Ovary (tissue), 1 donor: ENCODE results near the gene GAPT.

ENCODE experiments used
- EP300 ChIP-seq: sonication (generic); formaldehyde crosslinking; IDR thresholded peaks from one replicate; pipeline ENCODE4 v1.6.1; 2017; ENCODE audit warnings: antibody characterized with exemption
- POLR2A ChIP-seq: fragments of 450-650 bp; IDR thresholded peaks from one replicate; pipeline ENCODE4 v1.6.1; 2017; ENCODE audit warnings: antibody characterized with exemption, mild to moderate bottlenecking, moderate library complexity

- TF ChIP-seq POLR2A (no peak), EP300 (no peak)
Measured at GRCh38 chr5:58460732-58461286, 30.4 kb upstream of the GAPT start.
